Measurements from ENCODE around the gene PTPRM.

The PTPRM gene

DNA sequence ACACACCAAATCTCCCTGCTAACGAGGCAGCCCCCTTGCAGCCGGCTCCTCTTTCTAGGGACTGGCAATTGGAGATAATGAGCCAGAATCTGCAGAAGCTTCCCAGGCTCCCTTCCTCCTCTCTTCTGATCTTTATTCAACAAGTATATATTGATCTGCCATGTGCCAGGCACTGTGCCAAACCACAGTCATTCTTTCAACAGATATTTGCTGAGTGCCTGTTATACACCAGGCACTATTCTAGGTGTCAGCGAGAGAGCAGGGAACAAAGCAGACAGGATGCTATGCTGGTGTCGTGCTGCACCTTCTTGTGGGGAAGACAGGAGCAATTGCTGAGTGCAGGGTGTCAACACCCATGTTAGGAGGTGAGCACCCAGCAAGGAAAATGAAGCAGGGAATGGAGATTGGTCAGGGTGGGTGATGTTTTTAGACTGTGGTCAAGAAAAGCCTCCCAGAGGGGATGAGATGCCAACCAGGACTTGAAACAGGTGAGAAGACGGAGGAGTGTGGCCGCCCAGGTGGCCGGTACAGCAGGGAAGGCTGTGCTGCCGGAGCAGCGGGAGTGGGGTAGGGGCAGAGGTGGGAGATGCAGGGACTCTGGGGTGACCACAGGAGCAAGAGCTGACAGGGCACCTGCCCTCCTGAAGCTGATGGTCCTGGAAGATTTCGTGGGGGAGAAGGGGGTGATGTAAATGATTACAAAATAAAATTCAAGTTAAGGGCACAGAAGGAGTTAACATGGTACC is 734.5 kb downstream of the PTPRM start:
- peak; percentile 45 for DNase-seq

DNA sequence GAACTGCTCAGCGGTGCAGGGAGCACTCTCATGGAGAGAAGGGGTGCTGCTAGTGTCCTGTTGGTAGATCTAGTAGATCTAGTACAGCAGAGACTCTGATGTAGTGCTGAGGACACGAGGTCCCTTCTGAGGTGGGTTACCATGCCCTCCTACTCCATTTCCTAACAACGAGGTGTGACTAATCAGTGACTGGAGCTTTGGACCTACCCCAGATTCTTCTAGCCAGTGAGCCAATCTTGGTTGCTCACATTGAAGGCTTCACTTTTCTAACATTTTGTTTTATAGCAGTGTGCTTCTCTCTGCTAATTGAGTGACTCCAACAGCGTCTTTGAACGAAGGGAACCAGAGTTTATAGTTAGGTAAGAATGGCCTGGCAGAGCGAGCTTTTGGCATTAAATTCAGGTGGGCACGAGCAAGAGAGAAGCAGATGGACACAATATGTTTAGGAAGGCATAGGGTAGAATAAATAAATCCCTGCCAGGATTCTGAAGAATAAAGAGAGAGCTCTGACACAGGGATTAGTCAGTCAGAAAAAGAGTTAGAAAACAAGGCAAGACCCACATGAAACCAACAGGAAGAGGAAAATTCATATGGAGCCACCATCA is 736.1 kb downstream of the PTPRM start:
- DNase-seq, result no peak

DNA sequence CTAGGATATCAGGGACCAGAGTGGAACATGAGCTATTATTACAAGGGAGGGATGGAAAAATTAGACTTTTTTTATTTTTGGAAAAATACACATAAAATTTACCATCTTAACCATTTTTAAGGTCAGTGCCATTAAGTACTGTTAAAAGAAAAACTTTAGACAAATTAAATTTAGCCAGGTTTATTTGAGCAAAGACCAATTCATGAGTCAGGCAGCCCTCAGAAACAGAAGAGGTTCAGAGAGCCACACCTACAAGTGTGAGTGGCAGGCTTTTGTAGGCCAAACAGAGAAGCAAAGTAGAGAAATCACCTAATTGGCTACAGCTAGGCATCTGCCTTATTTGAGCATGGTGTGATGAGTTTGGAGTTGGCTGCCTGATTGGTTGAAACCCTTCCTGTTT is 740.8 kb downstream of the PTPRM start:
- DNase-seq, result no peak

DNA sequence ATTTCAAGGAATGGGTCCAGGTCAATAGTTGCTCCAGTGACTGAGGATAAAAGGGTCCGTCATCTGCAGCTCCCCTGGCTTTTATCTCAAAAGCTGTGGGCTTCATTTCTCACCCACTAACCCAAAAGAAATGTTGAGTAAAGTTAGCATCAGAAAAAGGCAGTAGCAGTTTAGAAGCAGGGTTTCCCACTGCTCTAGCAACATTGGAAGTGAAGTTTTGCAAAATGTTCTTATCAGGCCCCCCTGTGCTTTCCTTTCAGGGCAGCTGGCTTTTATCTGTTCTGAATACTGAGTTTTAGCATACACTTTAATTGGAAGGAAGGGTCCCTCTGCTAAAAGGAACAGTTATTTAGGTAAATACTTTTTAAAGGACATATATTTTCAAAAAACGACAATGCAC is 745.9 kb downstream of the PTPRM start:
- DNase-seq, result no peak

DNA sequence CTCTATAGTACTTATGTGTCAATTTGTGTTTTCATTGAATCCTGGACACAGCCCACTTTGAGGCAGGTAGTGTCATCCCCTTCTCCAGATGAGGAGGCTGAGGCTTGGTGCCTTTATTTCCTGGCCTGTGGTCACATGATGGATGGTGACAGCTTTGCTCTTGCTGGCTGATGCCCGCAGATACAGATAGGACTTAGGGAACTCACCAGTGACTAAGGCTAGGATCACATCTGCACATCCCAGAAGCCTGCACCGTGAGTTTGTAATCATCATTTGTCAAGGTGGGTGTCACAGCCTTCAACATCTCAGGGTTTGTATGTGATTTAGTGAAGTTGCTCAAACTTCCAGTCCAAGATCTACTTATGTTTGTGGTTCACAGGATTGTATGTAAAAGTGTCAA is 747.0 kb downstream of the PTPRM start:
- no peak for DNase-seq

DNA sequence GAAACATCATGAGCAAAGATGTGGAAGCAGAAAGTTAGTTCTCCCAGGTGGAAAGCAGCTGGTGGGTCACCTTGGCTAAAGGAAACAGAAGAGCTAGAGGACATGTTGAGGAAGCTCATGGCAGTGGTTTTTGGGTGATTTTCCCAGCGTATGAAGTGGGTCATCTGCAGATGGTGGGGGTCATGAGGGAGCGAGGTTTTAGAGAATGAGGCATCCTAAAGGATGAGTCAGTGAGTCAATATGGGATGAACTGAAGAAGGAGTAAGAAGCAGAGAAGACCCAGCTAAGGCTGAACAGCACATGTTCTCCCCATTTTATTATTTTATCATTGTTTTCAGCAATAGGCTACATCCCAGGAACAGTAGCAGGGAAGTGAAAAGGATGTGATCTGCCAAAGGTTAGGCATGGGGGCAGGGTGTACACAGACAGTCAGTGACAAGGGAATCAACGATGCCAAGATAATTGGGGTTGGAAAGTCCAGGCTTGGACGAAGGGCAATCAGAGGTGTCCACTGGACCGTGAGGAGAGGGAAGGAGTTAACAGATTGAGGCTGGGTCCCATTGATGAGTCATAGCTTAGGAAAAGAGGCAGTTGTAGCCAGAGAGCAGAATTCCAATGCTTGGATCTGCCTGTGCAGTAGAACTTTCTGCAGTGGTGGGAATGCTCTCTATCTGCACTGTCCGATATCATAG is 752.8 kb downstream of the PTPRM start:
- no peak for DNase-seq

DNA sequence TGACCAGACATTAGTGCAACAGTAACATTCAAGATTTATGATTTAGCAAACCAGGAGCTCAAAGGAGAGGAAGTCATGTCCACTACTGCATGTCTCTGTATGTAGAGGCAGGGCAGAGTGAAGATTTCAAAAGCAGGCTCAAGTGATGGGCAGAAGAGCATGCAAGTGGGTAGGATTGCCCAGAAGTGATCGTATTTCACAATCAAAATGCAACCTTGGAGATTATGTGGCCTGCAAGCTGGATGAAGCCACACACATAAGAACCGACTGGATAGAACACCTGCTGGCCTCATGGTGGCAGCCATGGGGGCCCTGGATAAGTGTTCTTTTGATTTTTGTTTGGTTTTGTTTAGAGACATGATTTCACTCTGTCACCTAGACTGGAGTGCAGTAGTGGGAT is 755.4 kb downstream of the PTPRM start:
- no peak for DNase-seq

DNA sequence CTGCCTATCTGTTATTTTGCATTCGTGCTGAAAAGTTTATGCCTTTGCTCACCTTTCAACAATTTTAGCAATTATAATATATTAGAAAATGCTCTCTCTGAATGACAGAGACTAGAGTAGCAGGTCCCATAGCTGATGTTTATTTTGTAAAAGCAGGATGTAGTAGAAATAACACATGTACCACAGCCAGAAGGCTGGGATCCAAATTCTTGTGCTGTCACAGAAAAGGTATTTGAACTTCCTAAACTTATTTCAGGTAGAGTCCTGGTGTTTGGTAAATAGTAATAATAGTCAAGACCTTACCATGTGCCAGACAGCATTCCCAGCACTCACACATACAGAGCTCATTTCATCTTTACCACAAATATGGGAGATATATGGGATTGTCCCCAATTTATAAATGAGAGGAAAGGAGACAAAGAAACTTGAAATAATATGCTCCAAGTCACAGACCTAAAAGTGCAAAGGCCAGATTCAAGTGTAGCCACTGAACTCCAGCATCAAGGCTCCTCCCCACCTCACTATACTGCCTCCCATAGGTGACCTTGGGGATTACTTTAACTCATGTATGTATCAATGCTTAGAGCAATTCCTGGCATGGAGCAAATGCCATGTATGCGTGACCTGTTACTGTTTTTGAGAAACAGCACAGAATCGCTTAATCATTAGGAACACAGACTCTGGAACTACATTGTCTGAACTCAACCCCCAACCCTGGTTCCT is 757.4 kb downstream of the PTPRM start:
- no peak for DNase-seq

DNA sequence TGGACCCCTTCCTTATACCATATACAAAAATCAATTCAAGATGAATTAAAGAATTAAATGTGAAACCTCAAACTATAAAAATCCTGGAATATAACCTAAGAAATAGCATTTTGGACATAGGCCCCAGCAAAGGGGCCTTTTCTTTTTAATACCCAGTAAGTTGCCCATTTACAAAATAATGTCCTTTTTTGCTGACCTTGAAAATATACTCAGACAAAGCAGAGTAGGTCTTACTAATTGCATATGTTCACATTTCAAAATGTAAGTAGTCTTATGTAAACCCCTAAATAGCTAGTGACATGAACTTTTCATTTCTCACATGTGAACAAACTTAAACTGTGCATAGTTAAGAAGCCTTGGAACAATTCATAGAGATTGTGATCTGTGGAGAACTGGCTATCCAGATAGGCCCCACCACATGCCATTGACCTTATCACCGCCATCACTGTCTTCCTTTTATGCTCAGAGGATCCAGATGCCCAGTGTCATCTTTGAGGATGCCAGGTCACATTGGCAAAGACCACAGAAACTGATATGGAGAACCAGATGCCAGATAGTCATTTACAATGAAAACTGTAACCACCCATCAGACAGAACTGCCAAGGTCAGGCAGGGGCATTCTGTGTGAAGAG is 759.8 kb downstream of the PTPRM start:
- DNase-seq, result no peak

DNA sequence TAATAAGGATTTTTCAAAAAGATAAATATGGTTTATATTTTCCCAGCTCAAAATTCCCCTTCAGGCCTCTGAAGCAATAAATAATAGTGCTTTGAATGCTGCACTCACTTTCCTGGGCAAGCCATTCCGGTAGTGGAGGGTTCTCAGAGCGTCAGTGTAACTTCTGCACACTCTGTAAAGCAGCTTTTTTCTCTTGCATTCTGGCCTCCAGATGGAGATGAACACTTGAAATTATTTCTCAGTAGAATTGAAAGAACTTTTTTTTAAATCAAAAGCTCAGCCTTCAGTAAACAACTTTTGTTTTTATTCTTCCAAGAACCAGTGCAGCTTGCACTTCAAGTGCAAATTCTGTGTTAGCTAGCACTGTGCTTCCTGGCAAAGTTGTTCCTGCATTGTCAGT is 761.0 kb downstream of the PTPRM start:
- DNase-seq, result no peak

DNA sequence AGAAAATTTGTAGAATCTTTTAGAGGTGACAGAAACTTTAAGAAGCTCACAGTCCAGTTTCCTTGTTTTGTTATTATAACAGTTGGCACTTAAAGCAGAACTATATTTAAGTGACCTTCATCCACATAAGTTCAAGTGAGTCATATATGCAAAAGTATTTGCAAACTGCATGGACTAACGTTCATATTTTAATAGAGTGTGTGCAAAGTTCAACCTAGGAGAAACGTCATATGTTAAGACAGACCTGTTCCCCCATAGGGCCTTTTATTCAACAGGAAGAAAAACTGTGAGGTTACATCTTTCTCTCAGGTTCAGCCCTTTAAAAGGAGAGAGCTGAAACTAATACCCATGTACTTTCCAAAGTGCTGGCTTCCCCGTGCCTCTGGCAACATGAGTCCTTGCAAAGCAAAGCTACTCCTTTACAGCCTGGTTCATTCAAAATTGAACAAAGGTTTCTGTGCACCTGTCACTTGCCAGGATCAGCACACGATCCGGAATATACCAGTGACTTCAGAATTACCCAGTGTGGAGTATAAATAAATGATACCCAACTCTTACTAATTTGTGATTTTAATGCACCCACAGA is 762.2 kb downstream of the PTPRM start:
- DNase-seq, result no peak

DNA sequence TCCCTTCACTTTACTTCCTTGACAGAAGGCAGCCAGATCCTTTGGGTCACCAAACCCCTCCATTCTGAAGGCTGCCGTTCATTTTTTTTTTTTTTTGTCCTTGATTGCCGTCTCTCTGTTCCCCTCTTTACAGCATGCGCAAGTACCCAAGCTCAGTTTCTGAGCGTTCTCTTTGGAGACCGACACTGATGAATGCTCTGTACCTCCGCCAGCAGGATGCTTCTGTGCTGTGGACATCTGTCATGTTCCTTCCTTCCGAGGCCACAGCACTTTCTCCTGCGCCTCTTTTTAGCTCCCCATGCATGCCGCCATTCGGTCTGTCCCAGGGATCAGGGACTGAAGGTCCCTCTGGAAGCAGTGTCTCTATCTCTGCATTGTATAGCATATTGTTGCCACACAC is 763.5 kb downstream of the PTPRM start:
- DNase-seq, result no peak

DNA sequence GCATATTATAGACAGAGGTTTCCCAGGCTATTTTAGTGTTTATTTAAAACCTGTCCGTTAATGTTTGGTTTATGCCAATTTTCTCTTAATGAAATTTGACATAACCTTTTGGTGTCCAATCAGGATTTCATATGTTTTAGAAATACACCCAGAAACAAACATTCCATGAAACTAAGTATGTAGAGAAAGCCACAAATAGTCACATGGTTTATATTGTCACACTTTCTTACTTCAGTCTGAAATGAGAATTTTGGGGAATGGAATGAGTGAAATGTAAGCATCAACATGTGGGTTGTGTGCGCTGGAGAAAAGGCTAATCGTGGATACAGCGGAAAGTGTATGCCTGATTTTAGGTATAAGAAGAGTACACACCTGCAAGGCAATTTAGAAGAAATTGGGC is 765.2 kb downstream of the PTPRM start:
- no peak for DNase-seq

DNA sequence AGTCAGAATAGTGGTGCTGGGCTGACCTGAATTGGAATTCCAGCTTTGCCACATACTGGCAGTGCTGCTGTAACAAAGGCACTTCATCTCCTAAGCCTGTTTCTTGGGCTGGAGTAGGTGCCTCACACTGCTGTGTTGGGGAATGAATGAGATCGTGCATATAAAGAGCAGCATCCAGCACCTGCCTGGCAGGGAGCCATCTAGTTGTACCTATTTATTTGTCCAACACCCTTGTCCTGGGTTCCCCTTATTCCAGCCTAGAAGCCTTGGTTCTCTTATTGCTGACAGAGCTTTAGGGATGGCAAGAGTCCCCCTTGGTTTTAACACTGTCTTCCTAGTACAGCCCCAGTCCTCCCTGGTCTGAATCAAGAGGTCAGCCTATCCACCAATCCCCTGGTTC is 766.8 kb downstream of the PTPRM start:
- no peak for DNase-seq

DNA sequence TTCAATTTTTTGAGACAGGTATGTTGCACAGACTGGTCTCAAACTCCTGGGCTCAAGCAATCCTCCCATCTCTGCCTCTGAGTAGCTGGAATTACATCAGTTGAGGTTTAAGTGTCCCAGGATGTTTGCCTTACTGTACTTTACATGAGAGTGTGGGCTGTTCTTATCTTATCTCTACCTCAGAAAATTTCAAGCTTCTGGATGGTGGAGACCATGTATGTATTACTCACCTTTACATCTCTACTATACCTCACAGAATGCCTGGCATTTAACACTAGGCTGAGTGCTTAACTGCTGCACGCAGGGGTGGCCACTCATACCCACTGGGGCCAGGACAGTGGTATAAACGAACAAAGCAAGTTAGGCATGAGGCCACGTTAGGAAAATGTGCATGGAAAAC is 770.1 kb downstream of the PTPRM start:
- DNase-seq, result no peak

DNA sequence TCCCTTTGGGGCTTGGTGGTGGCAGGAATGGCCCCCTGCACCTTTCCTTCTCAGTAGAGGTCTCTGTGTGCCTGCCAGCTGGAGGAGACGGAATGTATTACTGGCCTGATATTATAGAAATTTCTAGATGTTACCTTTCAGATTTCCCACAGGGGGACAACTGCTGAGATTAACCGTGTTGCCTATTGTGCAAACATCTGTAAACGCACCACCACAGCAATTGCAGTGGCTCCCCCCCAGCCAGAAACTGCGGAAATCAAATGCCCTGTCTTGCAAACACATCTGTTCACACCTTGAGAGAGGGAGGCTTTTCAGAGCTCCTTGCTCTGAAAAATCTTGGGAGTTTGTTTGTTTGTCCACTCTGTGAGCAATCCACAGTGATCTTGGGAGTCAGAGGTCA is 772.1 kb downstream of the PTPRM start:
- no peak for DNase-seq

DNA sequence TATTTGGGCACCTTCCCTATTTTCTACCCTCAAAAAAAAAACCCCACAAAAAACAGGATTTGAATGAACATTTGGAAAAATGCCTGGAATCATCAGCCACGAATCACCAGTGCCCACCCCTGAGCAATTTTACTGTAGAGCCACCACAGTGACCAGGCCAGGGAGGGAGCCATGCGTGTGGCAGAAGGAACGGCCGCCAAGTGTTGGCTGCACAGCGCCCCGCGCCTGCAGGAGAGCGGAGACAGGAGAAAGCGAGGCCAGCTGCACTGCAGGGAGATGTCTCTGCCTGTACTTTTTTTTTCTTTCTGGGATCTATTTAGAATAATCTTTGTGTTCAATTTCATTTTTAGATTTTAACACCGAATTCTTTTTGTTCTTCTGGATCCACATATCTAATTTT is 772.8 kb downstream of the PTPRM start:
- no peak for DNase-seq

DNA sequence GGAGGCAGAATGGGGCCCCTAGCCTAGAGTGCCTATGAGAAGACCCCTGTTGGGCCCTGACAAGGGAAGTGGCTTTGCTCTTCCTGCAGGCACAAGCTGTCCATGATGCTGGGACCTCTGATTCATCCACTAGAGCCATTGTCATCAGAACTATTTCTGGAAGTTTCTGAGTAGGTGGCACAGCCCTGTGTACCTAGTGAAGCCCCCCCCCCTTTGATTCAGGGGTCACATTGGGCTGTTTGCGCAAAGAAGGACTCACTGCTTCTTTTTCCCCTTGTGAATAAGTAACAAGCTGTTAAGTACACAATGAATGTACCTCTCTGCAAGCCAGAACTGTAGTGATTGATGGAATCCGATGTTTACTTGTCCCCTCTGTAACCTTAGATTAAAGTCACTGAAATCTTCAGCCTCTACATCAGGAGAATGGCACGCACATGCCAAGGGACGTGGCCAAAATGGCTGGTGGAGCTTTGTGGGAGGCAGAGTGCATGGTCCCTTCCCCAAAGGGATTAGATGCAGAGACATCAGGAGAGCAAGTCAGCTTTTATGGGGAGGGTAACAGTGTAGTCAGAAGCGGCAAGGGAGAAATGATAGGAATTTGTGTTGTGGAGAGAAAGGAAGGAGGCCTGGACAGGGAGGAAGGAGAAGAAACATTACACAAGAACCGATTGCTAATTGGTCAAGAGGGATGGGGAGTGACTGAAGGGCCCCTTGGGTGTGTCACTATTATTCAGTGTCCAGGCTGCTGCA is 774.5 kb downstream of the PTPRM start:
- DNase-seq, result no peak

DNA sequence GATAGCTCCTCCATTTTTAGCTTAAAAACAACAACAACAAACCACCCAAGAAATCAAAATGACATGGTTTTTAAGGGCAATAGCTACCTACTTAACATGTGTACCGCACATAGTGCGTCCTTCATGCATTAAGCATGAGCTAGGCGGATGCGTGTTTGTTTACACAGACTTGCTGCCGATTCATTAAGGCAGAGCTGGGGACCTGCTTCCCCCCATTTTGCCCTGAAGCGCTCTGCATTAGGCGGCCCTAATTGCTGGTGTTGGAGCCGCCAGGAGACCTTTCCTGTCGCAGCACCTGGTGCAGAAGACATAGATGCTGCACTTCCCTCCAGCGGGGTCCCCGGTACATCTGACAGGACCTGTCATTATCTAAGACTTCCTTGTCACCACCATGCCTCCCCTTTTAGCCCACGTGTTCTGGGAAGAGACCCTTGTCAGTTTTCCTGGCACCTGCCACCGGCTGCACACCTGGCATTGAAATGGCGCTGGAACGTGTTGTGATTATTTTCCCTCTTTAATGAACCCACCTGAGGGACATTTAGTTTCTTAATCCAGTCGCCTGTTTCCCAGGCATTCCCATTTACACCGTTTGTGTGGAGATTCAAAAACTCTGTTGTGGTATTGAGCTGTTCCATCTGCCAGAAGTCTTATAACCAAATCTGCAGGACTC is 781.1 kb downstream of the PTPRM start:
- no peak for DNase-seq

DNA sequence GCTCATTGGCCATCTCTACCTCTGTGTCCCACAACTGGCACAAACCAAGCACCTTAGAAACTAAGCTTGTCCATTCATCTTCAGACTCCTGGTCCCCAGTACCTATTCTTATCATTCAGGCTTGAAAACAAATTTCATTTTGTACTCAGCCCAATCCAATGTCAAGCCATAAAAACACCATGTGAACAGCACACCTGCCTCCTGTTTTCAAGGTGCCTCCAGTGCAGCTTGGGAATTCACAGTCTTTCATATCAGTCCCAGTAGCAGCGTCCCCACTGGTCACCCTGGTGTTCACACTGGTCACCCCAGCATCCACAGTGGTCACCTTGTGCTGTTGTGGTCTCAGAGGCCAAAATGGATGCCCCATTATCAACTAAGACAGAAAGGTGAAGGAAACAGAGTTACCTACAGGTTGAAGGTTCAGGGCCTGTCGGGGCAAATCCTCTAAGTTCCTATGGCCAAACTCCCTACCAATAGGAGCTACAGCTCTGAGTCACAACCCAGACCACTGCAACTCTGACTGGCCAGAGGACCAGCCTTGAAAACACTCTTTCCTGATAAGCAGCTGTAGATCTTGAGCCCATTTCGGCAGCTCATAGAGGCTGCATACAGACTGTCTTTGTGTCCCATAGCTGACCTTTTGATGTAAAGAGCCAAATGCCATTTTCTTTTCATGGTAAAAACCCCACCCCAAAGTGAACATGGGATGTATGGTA is 782.6 kb downstream of the PTPRM start:
- DNase-seq, result no peak

DNA sequence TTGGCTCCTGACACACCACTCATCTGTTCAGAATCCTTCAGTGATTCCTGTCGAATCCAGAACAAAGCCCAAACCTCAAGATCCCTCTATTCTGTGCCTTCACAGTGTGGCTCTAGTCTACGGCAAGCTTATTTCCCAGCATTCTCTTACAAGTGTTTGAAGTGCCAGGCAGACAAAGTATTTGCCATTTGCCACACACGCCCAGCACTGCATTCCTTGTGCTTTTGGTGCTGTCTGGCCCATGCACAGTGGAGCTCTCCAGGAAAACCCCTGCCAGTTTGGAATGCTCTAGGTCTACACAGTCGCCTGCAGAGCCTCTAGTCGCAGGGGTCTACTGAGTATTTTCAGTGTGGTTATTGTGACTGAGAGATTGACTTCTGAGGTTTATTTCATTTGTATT is 783.5 kb downstream of the PTPRM start:
- DNase-seq, result no peak

All from SHP77 treated with DMSO at 0.1 percent for 48 hours (cell line).